Fibroblast of peridontal ligament (primary cell): Measurements from ENCODE around the gene IPO11.
"Not testable (repeated sequence)": the region's sequence is repeated elsewhere in the genome, so short reads cannot be mapped to it uniquely, and the experiment has no call there.

Experiments used
- DNase-seq: peaks from one replicate; pipeline ENCODE4 v3.0.0-alpha.2; 2010; ENCODE audit errors: extremely low read depth

IPO11 gene

GRCh38 chr5:62514510-62515119 lies 102.1 kb downstream of the IPO11 start:
- DNase-seq = no peak

- DNase-seq = not testable (repeated sequence)
Measured at GRCh38 chr5:62520812-62521211, 108.2 kb downstream of the IPO11 start.

- DNase-seq = no peak
Measured at GRCh38 chr5:62521319-62521718, 108.8 kb downstream of the IPO11 start.

- DNase-seq = no peak
Measured at GRCh38 chr5:62522811-62523210, 110.2 kb downstream of the IPO11 start.

- DNase-seq = no peak
Measured at GRCh38 chr5:62533597-62533996, 121.0 kb downstream of the IPO11 start.

- no peak for DNase-seq
Measured at GRCh38 chr5:62534461-62535236, 122.1 kb downstream of the IPO11 start.

GRCh38 chr5:62536232-62536631 lies 123.7 kb downstream of the IPO11 start:
- DNase-seq = no peak

GRCh38 chr5:62536783-62537182 lies 124.2 kb downstream of the IPO11 start:
- DNase-seq = no peak

- DNase-seq = peak; percentile 75
Measured at GRCh38 chr5:62538017-62538942, 125.7 kb downstream of the IPO11 start.

- DNase-seq = no peak
Measured at GRCh38 chr5:62542720-62543119, 130.2 kb downstream of the IPO11 start.

GRCh38 chr5:62547945-62548630 lies 135.5 kb downstream of the IPO11 start:
- DNase-seq = peak; percentile 59

- peak; percentile 61 for DNase-seq
Measured at GRCh38 chr5:62550103-62550502, 137.5 kb downstream of the IPO11 start.

- no peak for DNase-seq
Measured at GRCh38 chr5:62555930-62556329, 143.4 kb downstream of the IPO11 start.

GRCh38 chr5:62558941-62559340 lies 146.4 kb downstream of the IPO11 start:
- no peak for DNase-seq

- DNase-seq = no peak
Measured at GRCh38 chr5:62560786-62561185, 148.2 kb downstream of the IPO11 start.

GRCh38 chr5:62561896-62562295 lies 149.3 kb downstream of the IPO11 start:
- DNase-seq = no peak

GRCh38 chr5:62562867-62563266 lies 150.3 kb downstream of the IPO11 start:
- DNase-seq = no peak

- no peak for DNase-seq
Measured at GRCh38 chr5:62564101-62564500, 151.5 kb downstream of the IPO11 start.

- DNase-seq = not testable (repeated sequence)
Measured at GRCh38 chr5:62565740-62566139, 153.2 kb downstream of the IPO11 start.

- DNase-seq = no peak
Measured at GRCh38 chr5:62568143-62568542, 155.6 kb downstream of the IPO11 start.

GRCh38 chr5:62568800-62569432 lies 156.4 kb downstream of the IPO11 start:
- DNase-seq = no peak
